ENCODE measurements around the gene GPS1. TPM values are rescaled to one million over a fixed set of nuclear protein-coding genes. Genes with fewer than 3 reads are reported as not detected.
A peak's percentile ranks its signal among the peaks of the same experiment; 100 is the strongest.

Gene GPS1
- total RNA-seq, 6 experiments from 2014 or later: 127 to 144 (median 141) TPM

DNA sequence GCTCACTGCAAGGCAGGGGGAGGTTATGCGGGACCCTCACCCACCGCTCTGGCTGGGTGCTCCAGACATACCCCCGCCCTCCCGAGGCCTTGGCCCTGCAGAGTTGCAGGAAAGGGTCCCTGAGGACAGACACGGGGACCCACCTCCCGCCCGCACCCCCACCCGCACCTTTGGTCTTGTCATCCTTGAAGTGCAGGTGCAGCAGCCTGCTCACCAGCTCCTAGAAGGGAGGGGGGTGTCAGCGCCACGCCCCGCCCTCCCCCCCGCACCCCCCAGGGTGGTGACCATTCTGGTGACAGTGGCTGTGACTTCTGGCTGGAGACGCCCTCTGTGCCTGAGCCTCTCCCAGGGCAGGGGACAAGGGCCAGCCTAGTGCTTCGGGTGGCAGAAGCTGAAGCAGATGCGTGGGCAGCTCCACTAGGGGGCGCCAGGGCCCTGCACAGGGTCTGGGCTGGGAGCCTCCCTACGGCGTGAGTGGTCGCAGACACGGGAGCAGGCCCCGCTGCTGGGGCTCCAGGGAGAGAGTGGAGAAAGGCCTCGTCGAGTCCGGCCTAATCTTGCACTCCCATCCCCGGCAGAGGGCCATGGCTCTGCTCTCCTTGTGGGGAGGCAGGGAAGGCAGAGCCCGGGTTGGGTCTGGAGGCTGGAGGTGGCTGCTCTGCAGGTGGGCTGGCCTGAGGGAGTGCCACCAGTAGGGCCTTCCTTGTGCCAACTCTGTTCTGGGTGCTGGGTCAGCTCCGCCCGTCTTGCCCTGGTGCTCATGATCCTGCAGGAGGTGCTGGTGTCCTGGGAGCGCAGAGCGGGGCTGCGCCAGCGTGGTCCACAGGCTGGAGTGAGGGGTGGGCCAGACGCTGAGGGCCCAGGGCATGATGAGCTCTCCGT lies 31.8 kb upstream of the GPS1 start:
- TF ChIP-seq, protein P1, sequence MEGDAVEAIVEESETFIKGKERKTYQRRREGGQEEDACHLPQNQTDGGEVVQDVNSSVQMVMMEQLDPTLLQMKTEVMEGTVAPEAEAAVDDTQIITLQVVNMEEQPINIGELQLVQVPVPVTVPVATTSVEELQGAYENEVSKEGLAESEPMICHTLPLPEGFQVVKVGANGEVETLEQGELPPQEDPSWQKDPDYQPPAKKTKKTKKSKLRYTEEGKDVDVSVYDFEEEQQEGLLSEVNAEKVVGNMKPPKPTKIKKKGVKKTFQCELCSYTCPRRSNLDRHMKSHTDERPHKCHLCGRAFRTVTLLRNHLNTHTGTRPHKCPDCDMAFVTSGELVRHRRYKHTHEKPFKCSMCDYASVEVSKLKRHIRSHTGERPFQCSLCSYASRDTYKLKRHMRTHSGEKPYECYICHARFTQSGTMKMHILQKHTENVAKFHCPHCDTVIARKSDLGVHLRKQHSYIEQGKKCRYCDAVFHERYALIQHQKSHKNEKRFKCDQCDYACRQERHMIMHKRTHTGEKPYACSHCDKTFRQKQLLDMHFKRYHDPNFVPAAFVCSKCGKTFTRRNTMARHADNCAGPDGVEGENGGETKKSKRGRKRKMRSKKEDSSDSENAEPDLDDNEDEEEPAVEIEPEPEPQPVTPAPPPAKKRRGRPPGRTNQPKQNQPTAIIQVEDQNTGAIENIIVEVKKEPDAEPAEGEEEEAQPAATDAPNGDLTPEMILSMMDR (IDR thresholded peaks at IDR 0.05): peak; percentile 86
- peaks cover 2% of the 10 kb centered on the region for H3K27me3 Mint-ChIP-seq (ENCODE audit: insufficient read depth)
- peaks cover 17% of the 10 kb centered on the region for H3K4me1 Mint-ChIP-seq (ENCODE audit: low read depth)
- H3K36me3 Mint-ChIP-seq (ENCODE audit: low read depth): no peaks in the 10 kb centered on the region
- DNase-seq: no peak
- no peak overlapping the region for H3K4me3 Mint-ChIP-seq
- no peak overlapping the region for H3K27ac Mint-ChIP-seq
- no peaks in the 10 kb centered on the region for H3K9me3 Mint-ChIP-seq

DNA sequence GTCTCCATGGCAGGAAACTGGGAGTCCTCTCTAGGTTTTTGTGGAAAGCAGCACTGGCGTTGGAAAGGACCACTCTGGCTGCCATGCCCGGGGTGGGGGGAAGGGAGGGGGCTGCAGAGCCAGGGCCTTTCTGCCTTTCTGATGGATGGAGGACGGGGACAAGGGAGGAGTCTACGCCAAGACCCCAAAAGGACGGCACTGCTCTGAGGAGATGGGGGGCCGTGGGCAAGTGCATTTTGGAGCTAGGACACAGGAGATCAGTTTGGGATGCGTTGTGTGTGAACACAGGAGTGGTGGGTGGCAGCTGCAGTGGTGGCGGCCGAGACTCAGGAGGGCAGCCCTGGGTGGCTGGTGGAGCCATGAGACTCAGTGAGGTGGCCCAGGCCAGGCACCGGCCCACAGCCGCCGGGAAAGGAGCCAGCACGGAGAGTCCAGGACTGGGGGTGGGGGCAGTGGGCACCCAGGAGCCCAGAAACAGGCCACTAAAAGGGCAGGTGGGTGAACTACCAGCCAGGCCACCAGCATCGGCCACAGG lies 31.1 kb upstream of the GPS1 start:
- Mint-ChIP-seq H3K4me3 (no peak overlapping the region), H3K36me3 (ENCODE audit: low read depth) (no peaks in the 10 kb centered on the region), H3K4me1 (ENCODE audit: low read depth) (peaks cover 17% of the 10 kb centered on the region), H3K27me3 (ENCODE audit: insufficient read depth) (peaks cover 2% of the 10 kb centered on the region), H3K27ac (peak overlapping the region; percentile 13; the same call in 1 of the 2 replicates), H3K9me3 (no peaks in the 10 kb centered on the region)
- TF ChIP-seq, protein P1 (IDR thresholded peaks at IDR 0.05): no peak
- DNase-seq: no peak

GRCh38 chr17:82021107-82021899 lies 30.4 kb upstream of the GPS1 start:
- TF ChIP-seq, protein P1 (IDR thresholded peaks at IDR 0.05): peak; percentile 87
- Mint-ChIP-seq H3K4me3 (peak overlapping the region; percentile 88), H3K4me1 (ENCODE audit: low read depth) (peaks cover 17% of the 10 kb centered on the region), H3K9me3 (no peaks in the 10 kb centered on the region), H3K27me3 (ENCODE audit: insufficient read depth) (peaks cover 2% of the 10 kb centered on the region), H3K36me3 (ENCODE audit: low read depth) (no peaks in the 10 kb centered on the region), H3K27ac (peak overlapping the region; percentile 79)
- DNase-seq: peak; percentile 79

GRCh38 chr17:82021900-82022309 lies 29.8 kb upstream of the GPS1 start:
- Mint-ChIP-seq H3K9me3 (no peaks in the 10 kb centered on the region), H3K4me3 (peak overlapping the region; percentile 88), H3K27me3 (ENCODE audit: insufficient read depth) (peaks cover 2% of the 10 kb centered on the region), H3K36me3 (ENCODE audit: low read depth) (no peaks in the 10 kb centered on the region), H3K27ac (peak overlapping the region; percentile 79), H3K4me1 (ENCODE audit: low read depth) (peaks cover 17% of the 10 kb centered on the region)
- no peak for DNase-seq
- TF ChIP-seq, protein P1 (IDR thresholded peaks at IDR 0.05): no peak

GRCh38 chr17:82022310-82022980 lies 29.3 kb upstream of the GPS1 start, which contains the start of gene CENPX:
Gene CENPX, minus strand, starts transcription at chr17:82022878. Its CDS starts 17 bp downstream, at chr17:82022861.
- Mint-ChIP-seq H3K4me1 (ENCODE audit: low read depth) (peaks cover 17% of the 10 kb centered on the region), H3K36me3 (ENCODE audit: low read depth) (no peaks in the 10 kb centered on the region), H3K4me3 (peak within 1 kb of the TSS; percentile 88)

More at GRCh38 chr17:82022310-82022980, 29.3 kb upstream of the GPS1 start, which contains the start of gene CENPX:
- Mint-ChIP-seq H3K9me3 (no peaks in the 10 kb centered on the region), H3K27ac (peak within 1 kb of the TSS; percentile 79), H3K27me3 (ENCODE audit: insufficient read depth) (peaks cover 2% of the 10 kb centered on the region)
- TF ChIP-seq, protein P1 (IDR thresholded peaks at IDR 0.05): no peak
- no peak for DNase-seq

All from HFFc6 (cell line).